Colonic mucosa (tissue), 4 donors: ENCODE results near the gene MERTK. TPM values are rescaled to one million over a fixed set of nuclear protein-coding genes. Genes with fewer than 3 reads are reported as not detected.

Experiments used
- DNase-seq: peaks from one replicate; pipeline ENCODE4 v3.0.0-alpha.2; 2020
- H3K27ac ChIP-seq: fragments of 200-600 bp; one replicate; pipeline ENCODE4 v1.8.0; 2021
- H3K27me3 ChIP-seq: fragments of 200-600 bp; one replicate; pipeline ENCODE4 v1.8.0; 2021
- H3K36me3 ChIP-seq: fragments of 200-600 bp; one replicate; pipeline ENCODE4 v1.8.0; 2021
- H3K4me1 ChIP-seq: fragments of 200-600 bp; one replicate; pipeline ENCODE4 v1.8.0; 2021; ENCODE audit warnings: mild to moderate bottlenecking
- H3K4me3 ChIP-seq: fragments of 200-600 bp; one replicate; pipeline ENCODE4 v1.8.0; 2021
- H3K9ac ChIP-seq, 2 donors: one replicate each; pipeline ENCODE4 v1.7.0; 2013; ENCODE audit warnings: control low read depth in 2 of 2, low read depth in 2 of 2, low read length in 2 of 2
- H3K9me3 ChIP-seq: fragments of 200-600 bp; one replicate; pipeline ENCODE4 v1.8.0; 2021
- intact Hi-C: fragments of 100-400 bp; cut with DNase I; formaldehyde crosslinking; loops from one replicate; pipeline ENCODE4 v1.14.1; 2022
- total RNA-seq, 2 donors: library from RNA; stranded (reverse); fragmentation: NEBNext Ultra II Directional in 1 of 2; extraction: Animal tissue kit (Norgen Biotek cat#: 25700) in 1 of 2; gene quantifications; one replicate each; pipeline ENCODE4 v1.2.1, GENCODE V29; 2021
- TF ChIP-seq, protein P1 (sequence below): fragments of 200-600 bp; IDR thresholded peaks from one replicate; pipeline ENCODE4 v1.8.0; 2022; ENCODE audit warnings: antibody characterized with exemption, mild to moderate bottlenecking
- donor health status: healthy.
- donor health status: DM: no; HTN: no; CAD: no.
- donor health status: DM: no; HTN: no; CAD: no.

The MERTK gene
- total RNA-seq, 2 donors from 2014 or later = 3.9 TPM

DNA sequence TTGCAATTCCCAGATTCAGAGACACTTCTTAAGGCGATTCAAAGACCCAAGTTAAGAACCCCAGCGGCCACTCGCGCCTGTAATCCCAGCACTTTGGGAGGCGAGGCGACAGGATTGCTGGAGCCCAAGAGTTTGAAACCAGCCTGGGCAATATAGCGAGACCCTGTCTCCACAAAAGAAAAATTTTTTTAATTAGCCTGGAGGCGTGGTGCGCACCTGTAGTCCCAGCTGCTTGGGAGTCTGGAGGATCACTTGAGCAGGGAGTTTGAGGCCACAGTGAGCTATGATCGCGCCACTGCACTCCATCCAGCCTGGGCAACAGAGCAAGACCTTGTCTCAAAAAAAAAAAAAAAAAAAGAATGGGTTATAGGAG, 13.8 kb upstream of the MERTK start:
- Histone ChIP-seq H3K27ac (peak overlapping the region; percentile 68), H3K9me3 (no peaks in the 10 kb centered on the region), H3K36me3 (no peaks in the 10 kb centered on the region), H3K27me3 (no peaks in the 10 kb centered on the region), H3K4me3 (peak overlapping the region; percentile 88), H3K9ac (peak overlapping the region; percentile 86 to 98), H3K4me1 (peaks cover 7% of the 10 kb centered on the region)
- intact Hi-C loops = loop anchor here (10.0 kb wide), 1 partner anchor 370 kb away; the partner anchor contains the start of gene ZC3H8
- TF ChIP-seq, protein P1, sequence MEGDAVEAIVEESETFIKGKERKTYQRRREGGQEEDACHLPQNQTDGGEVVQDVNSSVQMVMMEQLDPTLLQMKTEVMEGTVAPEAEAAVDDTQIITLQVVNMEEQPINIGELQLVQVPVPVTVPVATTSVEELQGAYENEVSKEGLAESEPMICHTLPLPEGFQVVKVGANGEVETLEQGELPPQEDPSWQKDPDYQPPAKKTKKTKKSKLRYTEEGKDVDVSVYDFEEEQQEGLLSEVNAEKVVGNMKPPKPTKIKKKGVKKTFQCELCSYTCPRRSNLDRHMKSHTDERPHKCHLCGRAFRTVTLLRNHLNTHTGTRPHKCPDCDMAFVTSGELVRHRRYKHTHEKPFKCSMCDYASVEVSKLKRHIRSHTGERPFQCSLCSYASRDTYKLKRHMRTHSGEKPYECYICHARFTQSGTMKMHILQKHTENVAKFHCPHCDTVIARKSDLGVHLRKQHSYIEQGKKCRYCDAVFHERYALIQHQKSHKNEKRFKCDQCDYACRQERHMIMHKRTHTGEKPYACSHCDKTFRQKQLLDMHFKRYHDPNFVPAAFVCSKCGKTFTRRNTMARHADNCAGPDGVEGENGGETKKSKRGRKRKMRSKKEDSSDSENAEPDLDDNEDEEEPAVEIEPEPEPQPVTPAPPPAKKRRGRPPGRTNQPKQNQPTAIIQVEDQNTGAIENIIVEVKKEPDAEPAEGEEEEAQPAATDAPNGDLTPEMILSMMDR = no peak
- no peak for DNase-seq

DNA sequence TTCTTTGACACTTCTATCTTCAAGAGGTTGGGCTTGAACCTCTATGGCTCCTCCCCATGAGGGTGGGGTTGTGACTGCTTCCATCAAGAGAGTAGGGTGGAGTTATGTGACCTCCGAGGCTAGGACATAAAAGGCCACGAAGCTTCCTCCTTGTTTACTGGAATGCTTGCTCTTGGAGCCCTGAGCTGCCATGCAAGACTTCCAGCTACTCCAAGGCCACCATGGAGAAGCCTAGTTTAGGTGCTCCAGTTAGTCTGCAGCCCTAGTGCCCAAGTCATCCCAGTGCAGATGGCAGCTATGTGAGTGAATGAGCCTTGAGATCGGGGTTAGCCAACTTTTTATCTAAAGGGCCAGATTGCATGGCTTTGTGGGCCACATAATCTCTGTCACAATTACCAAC, 2.4 kb upstream of the MERTK start:
- peak; percentile 46 for DNase-seq
- intact Hi-C loops = loop anchor here (5.0 kb wide), 1 partner anchor 151 kb away; no protein-coding TSS in a partner anchor
- H3K4me1 ChIP-seq = peaks cover 5% of the 10 kb centered on the region

DNA sequence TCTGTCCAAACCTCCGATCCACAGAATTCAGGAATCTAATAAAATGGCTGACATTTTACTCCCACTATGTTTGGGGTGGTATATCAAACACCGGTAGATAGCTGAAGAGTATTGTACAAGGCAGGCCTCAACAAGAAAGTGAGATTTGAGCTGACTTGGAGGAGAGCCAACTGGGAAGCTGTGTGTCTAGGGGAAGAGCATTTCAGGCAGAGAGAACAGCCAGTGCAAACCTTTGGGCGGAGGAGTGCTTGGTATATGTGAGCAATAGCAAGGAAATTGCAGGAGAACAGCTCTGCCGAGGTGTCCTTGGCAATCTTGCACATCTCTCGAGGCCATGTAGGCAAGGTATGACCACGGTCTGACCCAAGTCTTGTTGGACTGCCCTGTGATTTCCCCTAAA, 1.8 kb upstream of the MERTK start:
- no peak overlapping the region for H3K9ac ChIP-seq
- H3K9me3 ChIP-seq = no peaks in the 10 kb centered on the region
- no peak for DNase-seq
- H3K4me1 ChIP-seq = peaks cover 5% of the 10 kb centered on the region
- H3K27ac ChIP-seq = no peak overlapping the region
- TF ChIP-seq, protein P1 = no peak
- H3K27me3 ChIP-seq = no peaks in the 10 kb centered on the region
- H3K4me3 ChIP-seq = no peak overlapping the region
- intact Hi-C loops = loop anchor here (5.0 kb wide), 1 partner anchor 151 kb away; no protein-coding TSS in a partner anchor
- H3K36me3 ChIP-seq = no peaks in the 10 kb centered on the region

More for the DNA sequence above, 2.4 kb upstream of the MERTK start:
- Histone ChIP-seq H3K27me3 (no peaks in the 10 kb centered on the region), H3K36me3 (no peaks in the 10 kb centered on the region), H3K4me3 (no peak overlapping the region), H3K9ac (no peak overlapping the region), H3K9me3 (no peaks in the 10 kb centered on the region), H3K27ac (no peak overlapping the region)
- TF ChIP-seq, protein P1 = no peak

DNA sequence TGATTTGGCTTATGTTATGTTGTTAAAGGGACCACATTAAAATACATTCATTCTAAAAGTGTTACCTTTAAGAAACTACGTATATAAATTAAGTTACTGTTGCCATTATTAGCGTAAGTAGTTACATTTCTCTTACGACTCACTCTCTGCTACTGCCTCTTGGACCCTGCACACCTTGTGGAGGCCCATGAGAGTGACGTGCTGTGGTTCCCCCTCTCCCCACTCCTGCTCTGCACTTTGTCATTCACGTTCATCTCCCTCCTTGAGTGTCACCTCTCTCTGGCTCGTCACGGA, 830 bp upstream of the MERTK start:
- H3K27me3 ChIP-seq = no peaks in the 10 kb centered on the region
- intact Hi-C loops = loop anchor here (5.0 kb wide), 1 partner anchor 150 kb away; no protein-coding TSS in a partner anchor
- H3K27ac ChIP-seq = peak overlapping the region; percentile 71
- peaks cover 5% of the 10 kb centered on the region for H3K4me1 ChIP-seq
- peak overlapping the region; percentile 22 to 83 for H3K9ac ChIP-seq
- H3K4me3 ChIP-seq = peak overlapping the region; percentile 60
- TF ChIP-seq, protein P1 = no peak
- no peak for DNase-seq
- H3K36me3 ChIP-seq = no peaks in the 10 kb centered on the region
- H3K9me3 ChIP-seq = no peaks in the 10 kb centered on the region

DNA sequence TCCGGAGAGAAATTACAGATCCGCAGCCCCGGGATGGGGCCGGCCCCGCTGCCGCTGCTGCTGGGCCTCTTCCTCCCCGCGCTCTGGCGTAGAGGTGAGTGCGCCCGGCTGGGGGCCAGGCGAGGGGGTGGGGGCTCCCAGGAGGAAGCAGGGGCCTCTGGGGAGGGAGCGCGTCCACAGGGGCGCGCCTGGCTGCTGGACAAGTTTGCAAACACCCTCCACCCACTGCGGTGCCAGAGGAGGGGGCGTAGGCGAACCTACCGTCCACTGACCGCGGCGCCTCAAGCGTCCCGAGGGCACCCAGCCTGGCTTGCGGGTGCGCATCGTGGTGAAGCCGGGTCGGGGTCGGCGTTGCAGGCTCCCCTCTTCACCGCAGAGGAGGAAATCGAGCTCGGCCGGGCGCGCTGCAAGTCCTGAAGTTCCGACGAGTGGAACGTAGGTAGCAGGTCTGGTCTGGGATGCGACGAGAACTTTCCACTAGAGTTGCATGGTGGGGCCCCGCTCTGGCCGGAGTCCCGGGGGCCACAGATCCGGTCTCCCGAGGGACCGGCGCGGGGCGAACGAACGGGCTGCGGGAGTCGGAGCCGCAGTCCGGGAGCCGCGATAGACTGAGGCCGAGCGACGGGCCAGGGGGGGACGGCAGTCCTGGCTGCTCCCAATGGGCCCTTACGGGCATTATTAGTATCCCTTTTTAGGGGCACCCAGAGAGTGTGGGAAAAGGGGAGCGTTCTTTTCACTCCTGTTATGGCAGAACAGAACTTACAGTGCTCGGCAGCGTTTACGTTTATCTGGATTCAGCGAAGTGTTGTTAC, 502 bp downstream of the MERTK start:
- Histone ChIP-seq H3K9ac (peak overlapping the region; percentile 76 to 83), H3K9me3 (no peaks in the 10 kb centered on the region), H3K4me3 (peak overlapping the region; percentile 60), H3K36me3 (no peaks in the 10 kb centered on the region), H3K27me3 (no peaks in the 10 kb centered on the region), H3K4me1 (peaks cover 5% of the 10 kb centered on the region), H3K27ac (peak overlapping the region; percentile 35)
- no peak for DNase-seq
- intact Hi-C loops = loop anchor here (5.0 kb wide), 1 partner anchor 148 kb away; no protein-coding TSS in a partner anchor
- TF ChIP-seq, protein P1 = no peak
